ENCODE data around the gene ZNF436.

The ZNF436 gene

GRCh38 chr1:23369335-23370013 is at the start of gene ZNF436:
TSS of gene ZNF436 (minus strand) at chr1:23369836. CDS start at chr1:23368005, 1,831 bp downstream.
- DNase-seq (ENCODE audit: insufficient read length, low spot score) (peak; percentile 19), FAIRE-seq (no peak)

DNA sequence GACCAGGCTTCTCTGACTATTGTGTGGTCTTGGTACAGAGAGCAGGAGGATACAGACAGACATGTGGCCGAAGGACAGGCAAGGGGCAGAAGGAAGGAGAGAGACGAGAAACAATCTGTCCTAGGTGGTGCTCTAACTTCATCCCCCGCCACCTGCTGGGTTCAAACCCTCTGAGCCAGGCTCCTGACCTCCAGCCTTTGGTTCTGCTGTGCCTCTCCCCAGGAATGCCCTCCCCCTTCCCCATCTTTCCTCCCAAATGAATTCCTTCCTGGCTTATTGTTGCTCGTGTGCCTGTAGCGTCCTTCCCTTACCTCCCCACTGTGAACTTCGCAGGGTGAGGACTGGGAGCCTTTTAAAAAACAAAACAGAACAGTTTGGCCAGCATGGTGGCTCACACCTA is 49.5 kb upstream of the ZNF436 start:
- DNase-seq (ENCODE audit: insufficient read length, low spot score): no peak

GRCh38 chr1:23417570-23417969 is 47.9 kb upstream of the ZNF436 start:
- FAIRE-seq (no peak), DNase-seq (ENCODE audit: insufficient read length, low spot score) (no peak)

More for the DNA sequence above, 49.5 kb upstream of the ZNF436 start:
- no peak for FAIRE-seq

- DNase-seq (ENCODE audit: insufficient read length, low spot score) (no peak), FAIRE-seq (no peak)
Observed at GRCh38 chr1:23416964-23417363, 47.3 kb upstream of the ZNF436 start.

DNA sequence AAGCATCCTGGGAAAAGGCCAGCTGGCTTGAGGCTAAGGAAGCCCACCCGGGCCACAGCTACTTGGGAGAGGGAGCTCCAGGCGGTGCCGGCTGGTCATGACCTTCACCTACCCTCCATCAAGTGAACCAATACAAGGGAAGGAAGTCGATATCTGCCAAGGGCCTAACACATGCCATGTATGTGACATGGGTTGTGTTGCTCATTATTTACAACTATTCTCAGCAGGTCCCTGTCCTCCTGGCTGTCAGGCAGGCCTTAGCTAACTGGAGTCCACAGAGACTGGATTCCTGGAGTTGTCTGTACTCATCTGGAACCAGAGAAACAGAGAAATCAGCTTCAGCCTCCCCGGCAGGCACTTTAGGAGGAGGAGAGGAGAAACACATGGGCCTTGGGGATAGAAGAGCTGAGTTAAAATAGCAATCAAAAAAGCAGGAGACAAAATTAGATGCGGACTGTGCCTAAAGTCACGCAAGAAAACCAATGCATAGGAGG is 39.2 kb upstream of the ZNF436 start:
- FAIRE-seq (no peak), DNase-seq (ENCODE audit: insufficient read length, low spot score) (no peak)

- DNase-seq (ENCODE audit: insufficient read length, low spot score) (no peak), FAIRE-seq (no peak)
Observed at GRCh38 chr1:23407016-23407630, 37.5 kb upstream of the ZNF436 start.

DNA sequence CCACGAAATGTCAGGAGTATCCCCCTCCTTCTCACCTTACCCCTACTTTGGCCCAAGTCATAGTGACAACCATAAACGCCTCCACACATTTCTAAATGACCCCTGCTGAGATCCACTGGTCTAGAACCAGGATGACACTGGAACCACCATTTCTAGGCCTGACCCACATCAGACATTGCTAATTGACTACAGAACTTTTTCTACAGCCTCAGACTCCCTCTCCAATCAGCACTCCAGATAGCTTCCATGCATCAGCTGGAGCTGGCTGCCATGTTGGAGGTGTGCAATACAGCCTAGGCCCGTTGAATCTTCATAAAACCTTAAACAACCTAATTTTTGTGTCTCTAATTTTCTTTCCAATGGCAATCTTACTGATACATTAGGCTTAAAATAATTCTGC is 36.3 kb upstream of the ZNF436 start:
- no peak for FAIRE-seq
- DNase-seq (ENCODE audit: insufficient read length, low spot score): no peak

DNA sequence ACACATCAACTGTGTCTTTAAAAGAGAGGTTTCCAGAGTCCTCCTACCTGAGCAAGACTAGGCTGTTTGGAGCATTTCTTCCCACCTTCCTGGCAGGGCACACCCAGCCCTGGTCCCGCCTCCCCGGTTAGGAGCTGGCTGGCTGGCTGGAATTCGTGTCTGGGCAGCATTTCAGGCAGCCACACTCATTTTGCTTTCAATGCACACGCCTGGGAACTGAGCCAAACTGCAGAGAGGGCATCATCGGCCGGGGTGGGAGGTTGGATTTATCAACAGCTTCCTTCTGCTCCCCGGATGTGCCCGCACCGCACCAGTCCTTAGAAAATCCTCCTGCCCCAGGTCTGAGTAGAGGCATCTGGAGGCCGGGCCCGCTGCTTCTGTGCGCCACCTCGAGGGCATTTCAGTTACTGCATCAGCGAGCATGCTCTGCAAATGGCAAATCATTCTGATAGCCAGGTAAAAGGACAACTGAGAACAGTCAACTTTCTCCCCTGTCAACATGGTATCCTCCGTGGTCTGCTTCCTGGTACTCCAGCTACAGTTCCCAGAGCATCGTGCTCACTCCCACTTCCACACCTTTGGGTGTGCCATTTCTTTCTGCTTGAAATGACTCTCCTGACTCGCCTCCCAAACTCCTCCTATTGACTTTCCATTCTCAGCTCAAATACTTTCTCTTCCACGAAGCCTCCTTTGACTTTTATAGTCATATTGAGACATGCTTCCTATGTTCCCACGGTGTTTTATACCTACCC is 34.3 kb upstream of the ZNF436 start:
- FAIRE-seq: peak; percentile 85
- peak; percentile 61 for DNase-seq (ENCODE audit: insufficient read length, low spot score)

GRCh38 chr1:23403355-23403734 is 33.7 kb upstream of the ZNF436 start:
- no peak for DNase-seq (ENCODE audit: insufficient read length, low spot score)
- no peak for FAIRE-seq

- DNase-seq (ENCODE audit: insufficient read length, low spot score) (no peak), FAIRE-seq (no peak)
Observed at GRCh38 chr1:23403038-23403336, 33.4 kb upstream of the ZNF436 start.

DNA sequence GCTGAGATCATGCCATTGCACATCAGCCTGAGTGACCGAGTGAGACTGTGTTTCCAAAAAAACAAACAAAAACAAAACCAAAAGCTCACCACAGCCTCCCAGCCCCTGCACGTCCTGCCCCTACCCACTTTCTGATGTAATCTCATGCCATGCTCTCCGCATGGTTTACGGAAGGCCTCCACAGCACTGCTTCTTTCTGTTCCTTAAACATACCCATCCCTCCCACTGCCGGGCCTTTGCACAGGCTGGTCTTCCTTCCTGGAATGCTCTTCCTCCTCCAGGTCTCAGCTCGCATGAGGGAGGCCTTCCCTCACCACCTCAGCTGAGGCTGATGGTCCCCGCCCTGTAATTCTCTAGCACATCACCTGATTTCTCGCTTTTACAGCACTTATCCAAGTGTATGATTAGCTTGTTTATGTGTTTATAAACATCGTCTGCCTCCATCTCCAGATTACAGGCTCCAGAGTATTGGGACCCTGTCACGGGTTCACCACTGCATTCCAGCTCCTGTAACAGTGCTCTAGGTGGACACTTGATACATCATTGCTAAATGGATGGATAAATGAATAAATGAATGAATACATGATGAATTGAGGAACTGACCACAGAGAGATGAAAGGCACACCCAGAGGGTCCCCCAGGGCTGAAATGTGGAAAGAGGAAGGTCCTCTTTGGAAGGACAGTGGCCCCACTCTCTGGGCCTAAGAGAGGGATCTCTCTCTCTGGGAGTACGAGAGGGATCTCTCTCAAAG is 32.8 kb upstream of the ZNF436 start:
- DNase-seq (ENCODE audit: insufficient read length, low spot score) (no peak), FAIRE-seq (no peak)

- FAIRE-seq (no peak), DNase-seq (ENCODE audit: insufficient read length, low spot score) (no peak)
Observed at GRCh38 chr1:23401313-23401712, 31.7 kb upstream of the ZNF436 start.

DNA sequence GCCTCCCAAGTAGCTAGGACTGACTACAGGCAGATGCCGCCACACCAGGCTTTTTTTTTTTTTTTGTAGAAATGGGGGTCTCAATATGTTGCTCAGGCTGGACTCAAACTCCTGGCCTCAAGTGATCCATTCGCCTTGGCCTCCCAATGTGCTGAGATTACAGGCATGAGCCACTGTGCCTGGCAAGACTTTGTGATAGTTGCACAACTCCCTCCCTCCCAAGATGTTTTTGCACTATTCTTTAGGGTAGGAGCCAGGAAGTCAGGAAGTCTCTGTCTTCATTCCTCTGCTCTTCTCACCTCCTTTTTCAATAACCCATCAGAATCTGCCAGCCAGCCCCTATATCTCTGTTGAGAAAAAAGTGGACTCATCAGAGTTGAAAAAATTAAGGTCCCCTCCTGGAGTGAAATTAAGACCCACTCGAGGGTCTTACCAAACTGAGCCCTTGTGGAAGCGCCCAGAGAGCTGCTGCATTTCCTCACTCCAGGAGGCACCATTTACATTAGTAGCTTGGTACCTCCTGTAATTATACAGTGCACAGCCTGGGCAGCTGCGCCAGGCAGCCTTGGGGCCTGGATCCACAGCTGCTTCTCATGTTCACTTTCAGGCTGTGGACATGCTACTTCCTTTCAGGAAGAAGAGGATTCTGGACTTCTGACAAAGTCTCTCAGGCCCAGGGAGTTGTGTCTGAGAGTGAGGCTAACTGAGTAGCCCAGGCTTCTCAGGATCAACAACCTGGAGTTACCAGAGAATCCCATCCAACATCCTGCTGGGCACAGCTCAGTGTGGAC is 30.9 kb upstream of the ZNF436 start:
- DNase-seq (ENCODE audit: insufficient read length, low spot score): no peak
- no peak for FAIRE-seq

DNA sequence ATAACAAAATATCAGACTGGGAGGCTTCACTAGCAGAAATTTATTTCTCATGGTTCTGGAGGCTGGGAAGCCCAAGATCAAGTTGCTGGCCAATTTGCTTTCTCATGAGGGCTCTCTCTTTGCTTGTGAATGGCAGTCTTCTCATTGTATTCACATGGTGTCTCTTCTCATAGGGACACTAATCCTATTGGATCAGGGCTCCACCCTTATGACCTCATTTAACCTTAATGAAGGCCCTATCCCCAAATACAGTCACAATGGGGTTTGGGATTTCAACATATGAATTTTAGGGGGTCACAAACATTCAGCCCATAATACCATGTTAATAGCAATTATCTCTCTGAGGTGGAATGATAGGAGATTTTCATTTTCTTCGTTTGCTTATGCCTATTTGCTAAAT is 29.6 kb upstream of the ZNF436 start:
- no peak for FAIRE-seq
- DNase-seq (ENCODE audit: insufficient read length, low spot score): no peak

DNA sequence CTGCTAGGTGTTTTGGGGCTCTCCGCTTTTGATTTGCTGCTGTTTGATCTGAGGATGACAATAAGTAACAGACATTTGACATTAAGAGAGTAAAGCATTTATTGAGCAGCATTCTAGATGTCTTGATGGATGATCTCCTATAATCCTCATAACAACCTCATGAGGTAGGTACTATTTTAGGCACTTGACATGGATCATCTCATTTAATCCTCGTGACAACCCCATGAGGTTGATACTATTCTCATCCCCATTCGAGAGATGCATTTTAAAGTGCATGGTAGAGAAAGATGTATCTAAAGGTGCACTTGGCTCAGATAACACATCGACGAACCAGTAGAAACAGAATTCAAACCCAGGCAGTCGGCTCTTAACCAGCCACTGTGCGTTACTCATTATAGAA is 28.3 kb upstream of the ZNF436 start:
- DNase-seq (ENCODE audit: insufficient read length, low spot score) (no peak), FAIRE-seq (no peak)

DNA sequence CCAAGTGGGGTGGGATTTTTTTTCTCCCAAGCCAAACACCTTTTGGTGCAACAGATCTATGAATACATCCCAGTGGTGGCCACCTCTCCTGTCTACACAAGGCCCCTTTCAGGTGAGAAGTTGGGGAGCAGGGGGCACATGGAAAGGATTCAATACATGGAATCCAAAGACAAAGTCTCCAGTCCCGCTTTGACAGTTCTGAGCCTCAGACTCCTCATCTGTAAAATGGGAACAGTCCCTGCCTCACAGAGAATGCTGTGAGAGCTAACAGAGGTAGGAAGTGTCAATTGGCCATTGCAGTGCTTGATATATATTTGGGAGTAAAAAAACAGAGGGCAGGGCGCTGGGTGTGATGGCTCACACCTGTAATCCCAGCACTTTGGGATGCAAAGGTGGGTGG is 26.7 kb upstream of the ZNF436 start:
- DNase-seq (ENCODE audit: insufficient read length, low spot score) (no peak), FAIRE-seq (no peak)

- no peak for FAIRE-seq
- no peak for DNase-seq (ENCODE audit: insufficient read length, low spot score)
Observed at GRCh38 chr1:23395849-23396248, 26.2 kb upstream of the ZNF436 start.

DNA sequence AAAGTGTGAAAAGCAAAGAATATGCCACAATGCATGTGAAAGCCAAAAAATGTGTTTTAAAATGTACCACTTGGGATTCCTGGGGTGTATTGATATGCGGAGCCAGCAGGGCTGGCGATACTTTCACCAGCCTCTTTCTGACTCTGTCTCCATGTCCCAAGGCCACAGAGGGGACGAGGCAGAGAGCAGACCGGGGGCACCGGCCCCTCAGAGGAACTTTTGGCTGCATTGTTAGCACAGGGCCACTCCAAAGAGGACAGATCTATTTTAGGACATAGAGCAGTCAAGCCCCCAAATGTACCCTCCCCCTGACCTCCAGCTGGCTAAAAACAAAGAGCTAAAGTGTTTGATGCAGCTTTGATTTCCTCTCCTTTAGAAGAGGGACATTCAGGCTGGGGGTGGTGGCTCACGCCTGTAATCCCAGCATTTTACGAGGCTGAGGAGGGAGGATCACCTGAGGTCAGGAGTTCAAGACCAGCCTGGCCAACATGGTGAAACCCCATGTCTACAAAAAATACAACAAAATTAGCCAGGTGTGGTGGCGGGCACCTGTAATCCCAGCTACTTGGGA is 25.6 kb upstream of the ZNF436 start:
- FAIRE-seq: no peak
- no peak for DNase-seq (ENCODE audit: insufficient read length, low spot score)

GRCh38 chr1:23394684-23395083 is 25.0 kb upstream of the ZNF436 start:
- no peak for FAIRE-seq

DNA sequence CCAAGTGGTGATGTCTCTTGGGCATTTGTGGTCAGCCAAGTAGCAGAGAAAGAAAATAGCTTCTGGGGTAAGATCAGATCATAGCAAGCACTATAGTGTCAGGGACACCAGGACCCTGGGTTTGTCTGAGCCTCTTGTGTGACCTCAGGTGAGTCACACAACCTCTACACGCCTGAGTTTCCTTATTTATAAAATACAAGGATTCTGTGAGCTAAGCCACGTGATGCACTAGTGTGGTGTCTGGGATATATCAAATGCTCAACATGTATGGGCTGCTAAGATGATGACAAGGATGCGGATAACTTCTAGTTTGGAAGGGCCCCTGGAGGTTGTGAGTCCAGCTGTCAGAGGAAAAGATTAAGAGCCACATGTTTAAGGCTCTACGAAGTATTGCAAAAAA is 24.5 kb upstream of the ZNF436 start:
- DNase-seq (ENCODE audit: insufficient read length, low spot score) (no peak), FAIRE-seq (no peak)

More at GRCh38 chr1:23394684-23395083, 25.0 kb upstream of the ZNF436 start:
- DNase-seq (ENCODE audit: insufficient read length, low spot score): no peak

All from GM19239 (cell line).